Activated naive CD8-positive, alpha-beta T cell treated with anti-CD3 and anti-CD28 coated beads, Interleukin-2, amount 50 U/mL, for 16 hours (primary cell): ENCODE results near the gene PAK5.

Source experiments
- DNase-seq: peaks from one replicate; pipeline ENCODE4 v3.0.0-alpha.2; 2020; ENCODE audit warnings: low read depth, low spot score

PAK5 gene

GRCh38 chr20:9576695-9577094, 262.2 kb downstream of the PAK5 start:
- DNase-seq, result no peak

GRCh38 chr20:9575836-9576235, 263.0 kb downstream of the PAK5 start:
- no peak for DNase-seq

- no peak for DNase-seq
Measured at GRCh38 chr20:9574776-9575175, 264.1 kb downstream of the PAK5 start.

GRCh38 chr20:9574181-9574580, 264.7 kb downstream of the PAK5 start:
- no peak for DNase-seq

GRCh38 chr20:9573335-9574151, 265.3 kb downstream of the PAK5 start:
- DNase-seq, result no peak

GRCh38 chr20:9572670-9573069, 266.2 kb downstream of the PAK5 start:
- DNase-seq, result no peak

GRCh38 chr20:9571783-9572182, 267.1 kb downstream of the PAK5 start:
- no peak for DNase-seq

GRCh38 chr20:9570612-9571011, 268.3 kb downstream of the PAK5 start:
- no peak for DNase-seq

- no peak for DNase-seq
Measured at GRCh38 chr20:9566977-9567376, 271.9 kb downstream of the PAK5 start.

GRCh38 chr20:9565910-9566550, 272.8 kb downstream of the PAK5 start:
- DNase-seq, result no peak

GRCh38 chr20:9557411-9557810, 281.5 kb downstream of the PAK5 start:
- DNase-seq, result no peak

GRCh38 chr20:9555781-9556180, 283.1 kb downstream of the PAK5 start:
- DNase-seq, result no peak

GRCh38 chr20:9551808-9552550, 286.9 kb downstream of the PAK5 start:
- DNase-seq, result no peak

- no peak for DNase-seq
Measured at GRCh38 chr20:9550871-9551270, 288.0 kb downstream of the PAK5 start.

GRCh38 chr20:9550283-9550682, 288.6 kb downstream of the PAK5 start:
- DNase-seq, result no peak

- DNase-seq, result no peak
Measured at GRCh38 chr20:9543214-9543613, 295.7 kb downstream of the PAK5 start.

GRCh38 chr20:9535449-9535848, 303.4 kb downstream of the PAK5 start:
- DNase-seq, result no peak

- DNase-seq, result no peak
Measured at GRCh38 chr20:9534025-9534424, 304.9 kb downstream of the PAK5 start.

- DNase-seq, result no peak
Measured at GRCh38 chr20:9532069-9532838, 306.6 kb downstream of the PAK5 start.

- no peak for DNase-seq
Measured at GRCh38 chr20:9531581-9531980, 307.3 kb downstream of the PAK5 start.

GRCh38 chr20:9523636-9524035, 315.2 kb downstream of the PAK5 start:
- no peak for DNase-seq

- no peak for DNase-seq
Measured at GRCh38 chr20:9520086-9520485, 318.8 kb downstream of the PAK5 start.
